Vagina (tissue), 2 donors: ENCODE data around the gene CD6.
"Not testable (repeated sequence)": the region's sequence is repeated elsewhere in the genome, so short reads cannot be mapped to it uniquely, and the experiment has no call there.

Source experiments
- CTCF ChIP-seq, 3 experiments: fragments of 450-650 bp in 2 of 3; fragments of 200-600 bp in 1 of 3; sonication (generic) in 1 of 3; IDR thresholded peaks; one replicate each; pipeline ENCODE4 v1.5.1; 2017 to 2019; ENCODE audit warnings: antibody characterized with exemption in 3 of 3, mild to moderate bottlenecking in 2 of 3, moderate library complexity in 2 of 3
- POLR2AphosphoS5 ChIP-seq, 2 donors: sonication (generic); formaldehyde crosslinking; IDR thresholded peaks; one replicate each; pipeline ENCODE4 v1.9.0; 2017; ENCODE audit warnings: antibody characterized with exemption in 2 of 2, mild to moderate bottlenecking in 2 of 2, low read depth in 1 of 2; ENCODE audit not compliant: insufficient read depth in 1 of 2

GRCh38 chr11:60974316-60974715 is 2.8 kb downstream of the CD6 start:
- TF ChIP-seq POLR2AphosphoS5 (IDR thresholded peaks at IDR 0.05; ENCODE audit: insufficient read depth in 1 of 2, low read depth in 1 of 2); CTCF (IDR thresholded peaks at IDR 0.05): not testable (repeated sequence)
